HL-60 (cell line): Measurements from ENCODE around the gene CACNA1E.
A peak's percentile ranks its signal among the peaks of the same experiment; 100 is the strongest.

Source experiments
- DNase-seq, 2 experiments: peaks; one replicate each; pipeline ENCODE4 v3.0.0-alpha.2; 2010 to 2020; ENCODE audit warnings: low read depth in 1 of 2, low spot score in 1 of 2
- H3K27ac ChIP-seq: fragments of 250-450 bp; sonication (Bioruptor Pico); replicated peaks from 2 replicates; pipeline ENCODE4 v1.5.1; 2020; ENCODE audit warnings: mild to moderate bottlenecking, moderate library complexity
- H3K27me3 ChIP-seq: fragments of 250-450 bp; sonication (Bioruptor Pico); 2 replicates; pipeline ENCODE4 v1.5.1; 2021; ENCODE audit warnings: mild to moderate bottlenecking, moderate library complexity; ENCODE audit not compliant: insufficient read depth, poor library complexity, severe bottlenecking
- H3K4me3 ChIP-seq: replicated peaks from 2 replicates; pipeline ENCODE4 v1.5.1; 2011; ENCODE audit warnings: mild to moderate bottlenecking, control low read depth, low read length; ENCODE audit not compliant: insufficient read depth
- CTCF ChIP-seq: IDR thresholded peaks from one replicate; pipeline ENCODE4 v1.5.1; 2011; ENCODE audit warnings: low read length, control low read depth, inconsistent platforms; ENCODE audit not compliant: insufficient read depth
- GABPA ChIP-seq: IDR thresholded peaks from 2 replicates; pipeline ENCODE4 v1.6.1; 2012; ENCODE audit warnings: low read depth
- POLR2AphosphoS5 ChIP-seq: IDR thresholded peaks from 2 replicates; pipeline ENCODE4 v1.6.1; 2012; ENCODE audit warnings: low read depth
- SPI1 ChIP-seq: IDR thresholded peaks from 2 replicates; pipeline ENCODE4 v1.6.1; 2012; ENCODE audit warnings: low read depth, mild to moderate bottlenecking, borderline replicate concordance
- TF ChIP-seq, protein P1 (sequence below): IDR thresholded peaks from 2 replicates; pipeline ENCODE4 v1.6.1; 2012; ENCODE audit warnings: low read depth; ENCODE audit not compliant: insufficient replicate concordance

CACNA1E gene

DNA sequence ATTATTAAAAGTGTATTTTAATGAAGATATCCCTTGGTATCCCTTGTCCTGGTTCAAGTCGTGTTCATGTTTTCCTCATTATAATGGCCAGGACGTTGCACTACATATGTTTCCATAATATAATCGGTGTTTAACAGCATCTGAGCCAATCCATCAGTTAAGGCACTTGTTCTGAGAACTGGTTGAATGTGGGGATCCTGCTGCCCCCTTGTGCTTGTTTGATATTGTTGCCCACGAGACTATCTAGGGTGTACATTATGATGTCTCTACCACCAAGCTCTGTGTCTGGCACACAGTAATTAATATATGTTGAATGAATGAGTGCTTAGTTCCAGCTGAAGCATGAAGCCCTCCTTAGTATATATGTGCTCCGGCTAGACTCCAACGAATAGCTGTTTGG, 193.0 kb downstream of the CACNA1E start:
- Histone ChIP-seq H3K27ac (no peak overlapping the region), H3K27me3 (no peaks in the 10 kb centered on the region), H3K4me3 (no peak overlapping the region)
- DNase-seq = peak in 1 of 2 experiments; percentile 48
- TF ChIP-seq, protein P1, sequence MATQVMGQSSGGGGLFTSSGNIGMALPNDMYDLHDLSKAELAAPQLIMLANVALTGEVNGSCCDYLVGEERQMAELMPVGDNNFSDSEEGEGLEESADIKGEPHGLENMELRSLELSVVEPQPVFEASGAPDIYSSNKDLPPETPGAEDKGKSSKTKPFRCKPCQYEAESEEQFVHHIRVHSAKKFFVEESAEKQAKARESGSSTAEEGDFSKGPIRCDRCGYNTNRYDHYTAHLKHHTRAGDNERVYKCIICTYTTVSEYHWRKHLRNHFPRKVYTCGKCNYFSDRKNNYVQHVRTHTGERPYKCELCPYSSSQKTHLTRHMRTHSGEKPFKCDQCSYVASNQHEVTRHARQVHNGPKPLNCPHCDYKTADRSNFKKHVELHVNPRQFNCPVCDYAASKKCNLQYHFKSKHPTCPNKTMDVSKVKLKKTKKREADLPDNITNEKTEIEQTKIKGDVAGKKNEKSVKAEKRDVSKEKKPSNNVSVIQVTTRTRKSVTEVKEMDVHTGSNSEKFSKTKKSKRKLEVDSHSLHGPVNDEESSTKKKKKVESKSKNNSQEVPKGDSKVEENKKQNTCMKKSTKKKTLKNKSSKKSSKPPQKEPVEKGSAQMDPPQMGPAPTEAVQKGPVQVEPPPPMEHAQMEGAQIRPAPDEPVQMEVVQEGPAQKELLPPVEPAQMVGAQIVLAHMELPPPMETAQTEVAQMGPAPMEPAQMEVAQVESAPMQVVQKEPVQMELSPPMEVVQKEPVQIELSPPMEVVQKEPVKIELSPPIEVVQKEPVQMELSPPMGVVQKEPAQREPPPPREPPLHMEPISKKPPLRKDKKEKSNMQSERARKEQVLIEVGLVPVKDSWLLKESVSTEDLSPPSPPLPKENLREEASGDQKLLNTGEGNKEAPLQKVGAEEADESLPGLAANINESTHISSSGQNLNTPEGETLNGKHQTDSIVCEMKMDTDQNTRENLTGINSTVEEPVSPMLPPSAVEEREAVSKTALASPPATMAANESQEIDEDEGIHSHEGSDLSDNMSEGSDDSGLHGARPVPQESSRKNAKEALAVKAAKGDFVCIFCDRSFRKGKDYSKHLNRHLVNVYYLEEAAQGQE = no peak
- TF ChIP-seq SPI1 (no peak), POLR2AphosphoS5 (no peak), GABPA (no peak), CTCF (peak; percentile 8)

- H3K4me3 ChIP-seq = no peak overlapping the region
- H3K27ac ChIP-seq = no peak overlapping the region
- TF ChIP-seq GABPA = no peak
- no peak for TF ChIP-seq POLR2AphosphoS5
- no peak for TF ChIP-seq CTCF
- TF ChIP-seq SPI1 = no peak
- TF ChIP-seq, protein P1 = no peak
- no peaks in the 10 kb centered on the region for H3K27me3 ChIP-seq
- no peak for DNase-seq
Measured at GRCh38 chr1:181680332-181680731, 197.0 kb downstream of the CACNA1E start.

- Histone ChIP-seq H3K4me3 (no peak overlapping the region), H3K27ac (no peak overlapping the region), H3K27me3 (no peaks in the 10 kb centered on the region)
- TF ChIP-seq GABPA (no peak), CTCF (no peak), POLR2AphosphoS5 (no peak)
- DNase-seq = no peak
Measured at GRCh38 chr1:181680871-181681270, 197.6 kb downstream of the CACNA1E start.

GRCh38 chr1:181685211-181685610, 201.9 kb downstream of the CACNA1E start:
- Histone ChIP-seq H3K4me3 (no peak overlapping the region), H3K27me3 (no peaks in the 10 kb centered on the region), H3K27ac (no peak overlapping the region)
- no peak for TF ChIP-seq GABPA
- no peak for TF ChIP-seq SPI1
- DNase-seq = no peak
